ENCODE measurements around the gene ARMH3.

ARMH3 gene

GRCh38 chr10:102055647-102056419 is at the start of gene ARMH3:
ARMH3 (minus strand) TSS chr10:102056173; CDS start chr10:102040114, 16,059 bp downstream.
- DNase-seq = peak; percentile 92
- Mint-ChIP-seq H3K27ac (peak within 1 kb of the TSS; percentile 96), H3K27me3 (no peaks in the 10 kb centered on the region), H3K36me3 (ENCODE audit: low read depth) (peaks cover 10% of the 10 kb centered on the region), H3K9me3 (no peaks in the 10 kb centered on the region), H3K4me3 (peak within 1 kb of the TSS; percentile 96), H3K4me1 (ENCODE audit: low read depth) (peaks cover 44% of the 10 kb centered on the region)

GRCh38 chr10:102102421-102102820 is 46.4 kb upstream of the ARMH3 start:
- DNase-seq = no peak
- H3K4me1 Mint-ChIP-seq (ENCODE audit: low read depth) = peaks cover 14% of the 10 kb centered on the region
- H3K9me3 Mint-ChIP-seq = no peaks in the 10 kb centered on the region
- no peak overlapping the region for H3K27ac Mint-ChIP-seq
- H3K27me3 Mint-ChIP-seq = no peaks in the 10 kb centered on the region
- H3K36me3 Mint-ChIP-seq (ENCODE audit: low read depth) = peaks cover 60% of the 10 kb centered on the region
- no peak overlapping the region for H3K4me3 Mint-ChIP-seq

- Mint-ChIP-seq H3K4me3 (no peak overlapping the region), H3K36me3 (ENCODE audit: low read depth) (peaks cover 54% of the 10 kb centered on the region), H3K4me1 (ENCODE audit: low read depth) (peaks cover 13% of the 10 kb centered on the region), H3K9me3 (no peaks in the 10 kb centered on the region), H3K27me3 (no peaks in the 10 kb centered on the region), H3K27ac (no peak overlapping the region)
- DNase-seq = no peak
Measured at GRCh38 chr10:102101152-102101551, 45.2 kb upstream of the ARMH3 start.

- Mint-ChIP-seq H3K4me3 (no peak overlapping the region), H3K4me1 (ENCODE audit: low read depth) (no peaks in the 10 kb centered on the region), H3K36me3 (ENCODE audit: low read depth) (peaks cover 32% of the 10 kb centered on the region), H3K27ac (no peak overlapping the region), H3K9me3 (no peaks in the 10 kb centered on the region), H3K27me3 (no peaks in the 10 kb centered on the region)
- no peak for DNase-seq
Measured at GRCh38 chr10:102096449-102096848, 40.5 kb upstream of the ARMH3 start.

GRCh38 chr10:102090772-102091171 is 34.8 kb upstream of the ARMH3 start:
- Mint-ChIP-seq H3K27me3 (no peaks in the 10 kb centered on the region), H3K27ac (no peak overlapping the region)
- DNase-seq = no peak

GRCh38 chr10:102086196-102086595 is 30.2 kb upstream of the ARMH3 start:
- DNase-seq = no peak
- Mint-ChIP-seq H3K36me3 (ENCODE audit: low read depth) (peaks cover 11% of the 10 kb centered on the region), H3K4me1 (ENCODE audit: low read depth) (no peaks in the 10 kb centered on the region), H3K27me3 (no peaks in the 10 kb centered on the region), H3K9me3 (no peaks in the 10 kb centered on the region), H3K4me3 (no peak overlapping the region), H3K27ac (no peak overlapping the region)

More at GRCh38 chr10:102090772-102091171, 34.8 kb upstream of the ARMH3 start:
- peaks cover 14% of the 10 kb centered on the region for H3K36me3 Mint-ChIP-seq (ENCODE audit: low read depth)
- H3K9me3 Mint-ChIP-seq = no peaks in the 10 kb centered on the region
- H3K4me1 Mint-ChIP-seq (ENCODE audit: low read depth) = no peaks in the 10 kb centered on the region
- H3K4me3 Mint-ChIP-seq = no peak overlapping the region

GRCh38 chr10:102085336-102085735 is 29.4 kb upstream of the ARMH3 start:
- Mint-ChIP-seq H3K27ac (no peak overlapping the region), H3K27me3 (no peaks in the 10 kb centered on the region), H3K4me3 (no peak overlapping the region), H3K4me1 (ENCODE audit: low read depth) (no peaks in the 10 kb centered on the region), H3K36me3 (ENCODE audit: low read depth) (peaks cover 9% of the 10 kb centered on the region), H3K9me3 (no peaks in the 10 kb centered on the region)
- DNase-seq = no peak

GRCh38 chr10:102083541-102083940 is 27.6 kb upstream of the ARMH3 start:
- Mint-ChIP-seq H3K36me3 (ENCODE audit: low read depth) (peaks cover 6% of the 10 kb centered on the region), H3K4me1 (ENCODE audit: low read depth) (no peaks in the 10 kb centered on the region), H3K27me3 (no peaks in the 10 kb centered on the region), H3K4me3 (no peak overlapping the region), H3K27ac (no peak overlapping the region), H3K9me3 (no peaks in the 10 kb centered on the region)
- DNase-seq = no peak

- Mint-ChIP-seq H3K4me3 (no peak overlapping the region), H3K9me3 (no peaks in the 10 kb centered on the region), H3K27ac (no peak overlapping the region), H3K4me1 (ENCODE audit: low read depth) (peaks cover 8% of the 10 kb centered on the region), H3K36me3 (ENCODE audit: low read depth) (peaks cover 14% of the 10 kb centered on the region), H3K27me3 (no peaks in the 10 kb centered on the region)
- DNase-seq = peak; percentile 82
Measured at GRCh38 chr10:102072673-102073527, 16.9 kb upstream of the ARMH3 start.

- Mint-ChIP-seq H3K27ac (peak overlapping the region; percentile 86), H3K36me3 (ENCODE audit: low read depth) (peaks cover 27% of the 10 kb centered on the region), H3K27me3 (no peaks in the 10 kb centered on the region), H3K4me3 (no peak overlapping the region), H3K9me3 (no peaks in the 10 kb centered on the region), H3K4me1 (ENCODE audit: low read depth) (peaks cover 33% of the 10 kb centered on the region)
- DNase-seq = no peak
Measured at GRCh38 chr10:102069071-102069470, 13.1 kb upstream of the ARMH3 start.

GRCh38 chr10:102068216-102068615 is 12.2 kb upstream of the ARMH3 start:
- Mint-ChIP-seq H3K27ac (peak overlapping the region; percentile 50), H3K9me3 (no peaks in the 10 kb centered on the region), H3K4me3 (no peak overlapping the region), H3K4me1 (ENCODE audit: low read depth) (peaks cover 34% of the 10 kb centered on the region), H3K36me3 (ENCODE audit: low read depth) (peaks cover 27% of the 10 kb centered on the region), H3K27me3 (no peaks in the 10 kb centered on the region)
- DNase-seq = no peak

- no peak for DNase-seq
- Mint-ChIP-seq H3K36me3 (ENCODE audit: low read depth) (peaks cover 27% of the 10 kb centered on the region), H3K27me3 (no peaks in the 10 kb centered on the region), H3K4me3 (peak overlapping the region; percentile 43), H3K4me1 (ENCODE audit: low read depth) (peaks cover 34% of the 10 kb centered on the region), H3K27ac (peak overlapping the region; percentile 71), H3K9me3 (no peaks in the 10 kb centered on the region)
Measured at GRCh38 chr10:102067091-102067916, 11.3 kb upstream of the ARMH3 start.

GRCh38 chr10:102066399-102067088 is 10.6 kb upstream of the ARMH3 start:
- Mint-ChIP-seq H3K4me1 (ENCODE audit: low read depth) (peaks cover 34% of the 10 kb centered on the region), H3K27ac (peak overlapping the region; percentile 91), H3K4me3 (peak overlapping the region; percentile 87), H3K9me3 (no peaks in the 10 kb centered on the region), H3K36me3 (ENCODE audit: low read depth) (peaks cover 27% of the 10 kb centered on the region), H3K27me3 (no peaks in the 10 kb centered on the region)
- no peak for DNase-seq
